Measurements from ENCODE around the gene HIVEP2. TPM values are rescaled to one million over a fixed set of nuclear protein-coding genes. Genes with fewer than 3 reads are reported as not detected.

HIVEP2 gene
- total RNA-seq, 1 experiment from 2014 or later, result 10.3 TPM

- POLR2A ChIA-PET, result interaction anchor here (0.5 kb wide), 1 partner anchor 88 kb away, joined by 4 read pairs; no protein-coding TSS in a partner anchor
- no peak overlapping the region for H3K27ac ChIP-seq (ENCODE audit: low read length)
- CTCF ChIA-PET, result no interaction called here
- TF ChIP-seq CTCF (IDR thresholded peaks at IDR 0.05) (no peak), SIN3A (IDR thresholded peaks at IDR 0.05; ENCODE audit: borderline replicate concordance, insufficient read depth, low read depth, low read length) (no peak), POLR2AphosphoS5 (IDR thresholded peaks at IDR 0.05; ENCODE audit: low read depth, low read length) (no peak)
- intact Hi-C loops (cut with micrococcal nuclease; ENCODE audit: unreplicated experiment) (no loop called here), in situ Hi-C loops (cut with HindIII; ENCODE audit: low pct_unique_long_range_greater_than_20kb, low sequenced_read_pairs) (no loop called here)
- no peak for DNase-seq (ENCODE audit: low read depth, low spot score)
- no peak overlapping the region for H3K4me3 ChIP-seq (ENCODE audit: low read depth in 2 of 2, low read length in 2 of 2)
- ATAC-seq, result no peak
- BruUV-seq (replicated peaks), result no TSS peak
- no peaks in the 10 kb centered on the region for H3K4me1 ChIP-seq (ENCODE audit: control insufficient read depth, insufficient read depth, low read length)
- H3K9me3 ChIP-seq (ENCODE audit: control insufficient read depth, insufficient read depth, low read depth, low read length), result no peaks in the 10 kb centered on the region
- H3K27me3 ChIP-seq (ENCODE audit: control insufficient read depth, insufficient read depth, low read length), result no peaks in the 10 kb centered on the region
- no peaks in the 10 kb centered on the region for H3K36me3 ChIP-seq (ENCODE audit: control insufficient read depth, insufficient read depth, low read length)
Measured at GRCh38 chr6:142757852-142758628, 186.9 kb downstream of the HIVEP2 start.

DNA sequence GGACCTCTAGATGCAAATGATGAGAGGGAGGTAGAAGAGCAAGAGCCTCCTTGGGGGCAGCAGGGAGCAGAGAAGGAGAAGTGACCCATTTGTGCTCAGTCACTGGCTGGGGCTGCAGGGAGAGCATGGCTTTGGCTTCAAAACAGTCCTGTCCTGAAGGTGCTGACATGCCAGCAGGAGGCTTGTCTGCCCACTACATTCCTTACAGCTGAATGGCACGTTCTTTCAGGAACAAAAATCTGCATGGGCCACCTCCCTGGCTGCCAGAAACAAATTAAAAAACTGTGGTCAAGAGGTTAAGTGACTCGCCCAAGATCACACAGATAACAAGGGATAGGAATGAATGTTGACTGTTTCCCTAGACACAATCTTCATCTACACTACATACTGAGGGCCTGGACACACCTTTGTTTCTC, 188.8 kb downstream of the HIVEP2 start:
- BruUV-seq (replicated peaks), result no TSS peak
- in situ Hi-C loops (cut with HindIII; ENCODE audit: low pct_unique_long_range_greater_than_20kb, low sequenced_read_pairs), result no loop called here
- intact Hi-C loops (cut with micrococcal nuclease; ENCODE audit: unreplicated experiment), result no loop called here
- Histone ChIP-seq H3K36me3 (ENCODE audit: control insufficient read depth, insufficient read depth, low read length) (no peaks in the 10 kb centered on the region), H3K27ac (ENCODE audit: low read length) (no peak overlapping the region), H3K9me3 (ENCODE audit: control insufficient read depth, insufficient read depth, low read depth, low read length) (no peaks in the 10 kb centered on the region), H3K4me1 (ENCODE audit: control insufficient read depth, insufficient read depth, low read length) (no peaks in the 10 kb centered on the region), H3K4me3 (ENCODE audit: low read depth in 2 of 2, low read length in 2 of 2) (no peak overlapping the region), H3K27me3 (ENCODE audit: control insufficient read depth, insufficient read depth, low read length) (no peaks in the 10 kb centered on the region)
- DNase-seq (ENCODE audit: low read depth, low spot score) (no peak), ATAC-seq (peak; percentile 86)
- ChIA-PET CTCF (no interaction called here), POLR2A (no interaction called here)
- TF ChIP-seq TCF7L2 (IDR thresholded peaks at IDR 0.05; ENCODE audit: low read depth, low read length) (no peak), POLR2AphosphoS5 (IDR thresholded peaks at IDR 0.05; ENCODE audit: low read depth, low read length) (no peak), CTCF (IDR thresholded peaks at IDR 0.05) (no peak), SIN3A (IDR thresholded peaks at IDR 0.05; ENCODE audit: borderline replicate concordance, insufficient read depth, low read depth, low read length) (no peak)
- TF ChIP-seq, protein P1, sequence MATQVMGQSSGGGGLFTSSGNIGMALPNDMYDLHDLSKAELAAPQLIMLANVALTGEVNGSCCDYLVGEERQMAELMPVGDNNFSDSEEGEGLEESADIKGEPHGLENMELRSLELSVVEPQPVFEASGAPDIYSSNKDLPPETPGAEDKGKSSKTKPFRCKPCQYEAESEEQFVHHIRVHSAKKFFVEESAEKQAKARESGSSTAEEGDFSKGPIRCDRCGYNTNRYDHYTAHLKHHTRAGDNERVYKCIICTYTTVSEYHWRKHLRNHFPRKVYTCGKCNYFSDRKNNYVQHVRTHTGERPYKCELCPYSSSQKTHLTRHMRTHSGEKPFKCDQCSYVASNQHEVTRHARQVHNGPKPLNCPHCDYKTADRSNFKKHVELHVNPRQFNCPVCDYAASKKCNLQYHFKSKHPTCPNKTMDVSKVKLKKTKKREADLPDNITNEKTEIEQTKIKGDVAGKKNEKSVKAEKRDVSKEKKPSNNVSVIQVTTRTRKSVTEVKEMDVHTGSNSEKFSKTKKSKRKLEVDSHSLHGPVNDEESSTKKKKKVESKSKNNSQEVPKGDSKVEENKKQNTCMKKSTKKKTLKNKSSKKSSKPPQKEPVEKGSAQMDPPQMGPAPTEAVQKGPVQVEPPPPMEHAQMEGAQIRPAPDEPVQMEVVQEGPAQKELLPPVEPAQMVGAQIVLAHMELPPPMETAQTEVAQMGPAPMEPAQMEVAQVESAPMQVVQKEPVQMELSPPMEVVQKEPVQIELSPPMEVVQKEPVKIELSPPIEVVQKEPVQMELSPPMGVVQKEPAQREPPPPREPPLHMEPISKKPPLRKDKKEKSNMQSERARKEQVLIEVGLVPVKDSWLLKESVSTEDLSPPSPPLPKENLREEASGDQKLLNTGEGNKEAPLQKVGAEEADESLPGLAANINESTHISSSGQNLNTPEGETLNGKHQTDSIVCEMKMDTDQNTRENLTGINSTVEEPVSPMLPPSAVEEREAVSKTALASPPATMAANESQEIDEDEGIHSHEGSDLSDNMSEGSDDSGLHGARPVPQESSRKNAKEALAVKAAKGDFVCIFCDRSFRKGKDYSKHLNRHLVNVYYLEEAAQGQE (IDR thresholded peaks at IDR 0.05; ENCODE audit: insufficient read depth in 1 of 2, low read depth in 2 of 2, low read length in 1 of 2), result no peak

All from Panc1 (cell line).